Fibroblast of lung (primary cell): ENCODE data around the gene RAC3. TPM values are rescaled to one million over a fixed set of nuclear protein-coding genes. Genes with fewer than 3 reads are reported as not detected.

Experiments
- DNase-seq, 2 donors: peaks; one replicate each; pipeline versions ENCODE4 v3.0.0 to v3.0.0-alpha.2; 2010; ENCODE audit warnings: low read depth in 2 of 2
- H2AFZ ChIP-seq: 2 replicates; pipeline ENCODE4 v1.5.1; 2012; ENCODE audit warnings: low read length, control low read depth, inconsistent platforms
- H3K27ac ChIP-seq: 2 replicates; pipeline ENCODE4 v1.5.1; 2011; ENCODE audit warnings: low read length, control low read depth; ENCODE audit not compliant: insufficient read depth
- H3K27me3 ChIP-seq: 2 replicates; pipeline ENCODE4 v1.5.1; 2011; ENCODE audit warnings: mild to moderate bottlenecking, low read length; ENCODE audit not compliant: control insufficient read depth, insufficient read depth
- H3K36me3 ChIP-seq: 2 replicates; pipeline ENCODE4 v1.5.1; 2011; ENCODE audit warnings: low read length; ENCODE audit not compliant: control insufficient read depth, insufficient read depth
- H3K4me1 ChIP-seq: 2 replicates; pipeline ENCODE4 v1.5.1; 2011; ENCODE audit warnings: low read length; ENCODE audit not compliant: control insufficient read depth, insufficient read depth; ENCODE audit errors: extremely low read depth
- H3K4me2 ChIP-seq: 2 replicates; pipeline ENCODE4 v1.5.1; 2011; ENCODE audit warnings: low read length, control low read depth; ENCODE audit not compliant: insufficient read depth; ENCODE audit errors: extremely low read depth
- H3K4me3 ChIP-seq, 4 experiments: fragments of 200-600 bp in 1 of 4; sonication (generic) in 1 of 4; replicated peaks in 1 of 4; 2 replicates each; pipeline ENCODE4 v1.5.1; 2011 to 2016; ENCODE audit warnings: low read length in 4 of 4, low read depth in 3 of 4, mild to moderate bottlenecking in 3 of 4, control low read depth in 2 of 4, inconsistent platforms in 1 of 4, mixed read lengths in 1 of 4; ENCODE audit not compliant: insufficient read depth in 1 of 4; ENCODE audit errors: control extremely low read depth in 1 of 4
- H3K79me2 ChIP-seq: 2 replicates; pipeline ENCODE4 v1.5.1; 2012; ENCODE audit warnings: mild to moderate bottlenecking, low read length, inconsistent platforms; ENCODE audit not compliant: control insufficient read depth, insufficient read depth
- H3K9ac ChIP-seq: 2 replicates; pipeline ENCODE4 v1.5.1; 2011; ENCODE audit warnings: mild to moderate bottlenecking, low read length, control low read depth; ENCODE audit not compliant: insufficient read depth
- H3K9me3 ChIP-seq: 2 replicates; pipeline ENCODE4 v1.5.1; 2012; ENCODE audit warnings: low read depth, low read length; ENCODE audit not compliant: control insufficient read depth, insufficient read depth
- H4K20me1 ChIP-seq: 2 replicates; pipeline ENCODE4 v1.5.1; 2011; ENCODE audit warnings: low read length; ENCODE audit not compliant: control insufficient read depth, insufficient read depth; ENCODE audit errors: extremely low read depth
- CTCF ChIP-seq, 2 donors: IDR thresholded peaks in 1 of 2; conservative IDR thresholded peaks in 1 of 2; 1 replicate in 1 of 2; 2 replicates in 1 of 2; pipeline ENCODE4 v1.5.1; 2011 to 2012; ENCODE audit warnings: low read length in 2 of 2, control low read depth in 1 of 2, inconsistent platforms in 1 of 2, low read depth in 1 of 2, mild to moderate bottlenecking in 1 of 2
- EZH2 ChIP-seq: IDR thresholded peaks from 2 replicates; pipeline ENCODE4 v1.5.1; 2012; ENCODE audit warnings: low read length, control low read depth, mild to moderate bottlenecking; ENCODE audit errors: missing control alignments
- polyA plus RNA-seq, 2 donors: library from polyadenylated mRNA; depleted of rRNA in 1 of 2; stranded (reverse) in 1 of 2; unstranded in 1 of 2; fragments of >200 nt; gene quantifications; 2 replicates each; pipeline ENCODE4 v1.2.1, GENCODE V29; 2011 to 2012; ENCODE audit warnings: missing spikeins in 1 of 2
- total RNA-seq: library from RNA; depleted of rRNA; stranded (reverse); fragments of >200 nt; gene quantifications from 2 replicates; pipeline ENCODE4 v1.2.1, GENCODE V29; 2014

Gene RAC3
- total and polyA plus RNA-seq, 2 donors (not counting 1 experiment from before 2014, with no cell fraction given): 4.3 to 6.6 TPM

- H3K4me1 ChIP-seq: no peaks in the 10 kb centered on the region
- TF ChIP-seq CTCF (conservative IDR thresholded peaks at IDR 0.05 in 1 of 2, IDR thresholded peaks at IDR 0.05 in 1 of 2; ENCODE audit: low read depth in 1 of 2, low read length in 2 of 2): no peak
- TF ChIP-seq EZH2: no peak
- no peaks in the 10 kb centered on the region for H4K20me1 ChIP-seq
- no peaks in the 10 kb centered on the region for H3K79me2 ChIP-seq
- H2AFZ ChIP-seq: no peak overlapping the region
- no peaks in the 10 kb centered on the region for H3K27me3 ChIP-seq
- H3K9me3 ChIP-seq: no peaks in the 10 kb centered on the region
- H3K4me2 ChIP-seq: no peak overlapping the region
- DNase-seq: no peak
- H3K9ac ChIP-seq: no peak overlapping the region
- H3K4me3 ChIP-seq: no peak overlapping the region
- peaks cover 23% of the 10 kb centered on the region for H3K36me3 ChIP-seq
- H3K27ac ChIP-seq: no peak overlapping the region
Measured at GRCh38 chr17:82076785-82077591, 45.5 kb downstream of the RAC3 start.

GRCh38 chr17:82077617-82078358 is 46.3 kb downstream of the RAC3 start:
- Histone ChIP-seq H3K9me3 (no peaks in the 10 kb centered on the region), H3K4me2 (no peak overlapping the region), H3K79me2 (no peaks in the 10 kb centered on the region), H3K4me3 (no peak overlapping the region), H3K4me1 (no peaks in the 10 kb centered on the region), H2AFZ (no peak overlapping the region), H3K27ac (no peak overlapping the region), H4K20me1 (no peaks in the 10 kb centered on the region), H3K27me3 (no peaks in the 10 kb centered on the region), H3K36me3 (peaks cover 27% of the 10 kb centered on the region), H3K9ac (no peak overlapping the region)
- no peak for TF ChIP-seq CTCF (conservative IDR thresholded peaks at IDR 0.05 in 1 of 2, IDR thresholded peaks at IDR 0.05 in 1 of 2; ENCODE audit: low read depth in 1 of 2, low read length in 2 of 2)
- TF ChIP-seq EZH2: no peak
- DNase-seq: peak in 1 of 2 donors; percentile 22

GRCh38 chr17:82078433-82078832 is 47.0 kb downstream of the RAC3 start:
- H3K9me3 ChIP-seq: no peaks in the 10 kb centered on the region
- TF ChIP-seq CTCF (conservative IDR thresholded peaks at IDR 0.05 in 1 of 2, IDR thresholded peaks at IDR 0.05 in 1 of 2; ENCODE audit: low read depth in 1 of 2, low read length in 2 of 2) (no peak), EZH2 (no peak)
- H3K36me3 ChIP-seq: peaks cover 34% of the 10 kb centered on the region
- H3K9ac ChIP-seq: no peak overlapping the region
- no peaks in the 10 kb centered on the region for H4K20me1 ChIP-seq
- no peaks in the 10 kb centered on the region for H3K27me3 ChIP-seq
- no peaks in the 10 kb centered on the region for H3K79me2 ChIP-seq
- H3K4me3 ChIP-seq: no peak overlapping the region
- no peak overlapping the region for H3K27ac ChIP-seq
- H2AFZ ChIP-seq: no peak overlapping the region
- DNase-seq: no peak
- no peak overlapping the region for H3K4me2 ChIP-seq
- H3K4me1 ChIP-seq: no peaks in the 10 kb centered on the region
